ENCODE data around the gene GLP1R.

Gene GLP1R

GRCh38 chr6:39047434-39048327, 900 bp upstream of the GLP1R start:
- DNase-seq: no peak

GRCh38 chr6:39049575-39050283, 1.1 kb downstream of the GLP1R start:
- DNase-seq: no peak

GRCh38 chr6:39050453-39051112, 2.0 kb downstream of the GLP1R start:
- DNase-seq: no peak

- no peak for DNase-seq
Observed at GRCh38 chr6:39051399-39052122, 3.0 kb downstream of the GLP1R start.

GRCh38 chr6:39053016-39053624, 4.5 kb downstream of the GLP1R start:
- peak; percentile 22 to 48 for DNase-seq

- DNase-seq: no peak
Observed at GRCh38 chr6:39053854-39054576, 5.4 kb downstream of the GLP1R start.

GRCh38 chr6:39054577-39055142, 6.1 kb downstream of the GLP1R start:
- DNase-seq: no peak

- DNase-seq: no peak
Observed at GRCh38 chr6:39055661-39056060, 7.1 kb downstream of the GLP1R start.

GRCh38 chr6:39056191-39056590, 7.6 kb downstream of the GLP1R start:
- no peak for DNase-seq

GRCh38 chr6:39056681-39057080, 8.1 kb downstream of the GLP1R start:
- DNase-seq: no peak

GRCh38 chr6:39057251-39058155, 8.9 kb downstream of the GLP1R start:
- DNase-seq: no peak

GRCh38 chr6:39058471-39059147, 10.0 kb downstream of the GLP1R start:
- DNase-seq: no peak

- no peak for DNase-seq
Observed at GRCh38 chr6:39059496-39060310, 11.1 kb downstream of the GLP1R start.

- DNase-seq: no peak
Observed at GRCh38 chr6:39060467-39061160, 12.0 kb downstream of the GLP1R start.

GRCh38 chr6:39061182-39061581, 12.6 kb downstream of the GLP1R start:
- DNase-seq: no peak

- no peak for DNase-seq
Observed at GRCh38 chr6:39061588-39061987, 13.0 kb downstream of the GLP1R start.

- no peak for DNase-seq
Observed at GRCh38 chr6:39062014-39062740, 13.6 kb downstream of the GLP1R start.
